ENCODE results near the gene ORAI3.
A peak's percentile ranks its signal among the peaks of the same experiment; 100 is the strongest.

The ORAI3 gene
- 8.1 to 9.2 reads per million in 2 donors for total RNA-seq

DNA sequence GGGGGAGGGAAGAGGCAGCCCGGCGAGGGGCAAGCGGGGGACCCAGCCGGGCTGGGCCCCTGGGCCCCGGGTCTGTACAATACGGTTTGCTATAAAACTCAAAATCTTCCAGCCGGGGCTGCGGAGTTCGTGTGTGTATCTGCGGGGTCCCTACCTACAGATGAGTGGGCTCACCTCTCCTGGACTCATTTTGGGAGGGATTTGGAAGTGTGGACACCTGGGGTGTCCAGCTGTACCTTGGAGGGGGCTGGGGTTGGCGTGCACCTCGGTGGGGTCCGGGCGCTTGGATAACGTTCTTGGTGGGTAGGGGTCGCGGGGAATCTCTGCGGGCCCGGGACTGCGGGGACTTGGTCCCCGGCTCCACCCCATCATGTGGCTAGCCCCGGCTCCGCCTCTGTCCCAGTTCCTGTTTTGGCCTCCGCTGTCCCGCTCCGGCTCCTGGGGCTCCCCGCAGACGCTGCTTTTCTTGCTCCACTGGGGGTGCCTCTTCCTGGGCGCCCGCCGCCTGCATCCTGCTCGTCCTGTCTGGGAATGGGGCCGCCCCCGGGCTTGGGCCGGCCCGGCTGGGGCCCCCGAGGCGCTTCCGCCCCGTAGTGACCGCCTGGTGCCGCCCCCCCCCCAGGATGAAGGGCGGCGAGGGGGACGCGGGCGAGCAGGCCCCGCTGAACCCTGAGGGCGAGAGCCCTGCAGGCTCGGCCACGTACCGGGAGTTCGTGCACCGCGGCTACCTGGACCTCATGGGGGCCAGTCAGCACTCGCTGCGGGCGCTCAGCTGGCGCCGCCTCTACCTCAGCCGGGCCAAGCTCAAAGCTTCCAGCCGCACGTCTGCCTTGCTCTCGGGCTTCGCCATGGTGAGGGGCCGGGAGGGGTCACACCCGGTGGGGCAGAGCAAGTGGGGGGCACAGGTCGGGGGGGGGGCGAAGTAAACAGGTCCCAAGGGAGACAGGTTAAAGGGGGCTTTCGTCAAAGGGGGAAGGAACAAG lies at the start of gene ORAI3:
TSS of gene ORAI3 (plus strand) at position 402 of the 983 bp plus-strand sequence. CDS start at position 624, 222 bp downstream.
- DNase-seq, result no peak

DNA sequence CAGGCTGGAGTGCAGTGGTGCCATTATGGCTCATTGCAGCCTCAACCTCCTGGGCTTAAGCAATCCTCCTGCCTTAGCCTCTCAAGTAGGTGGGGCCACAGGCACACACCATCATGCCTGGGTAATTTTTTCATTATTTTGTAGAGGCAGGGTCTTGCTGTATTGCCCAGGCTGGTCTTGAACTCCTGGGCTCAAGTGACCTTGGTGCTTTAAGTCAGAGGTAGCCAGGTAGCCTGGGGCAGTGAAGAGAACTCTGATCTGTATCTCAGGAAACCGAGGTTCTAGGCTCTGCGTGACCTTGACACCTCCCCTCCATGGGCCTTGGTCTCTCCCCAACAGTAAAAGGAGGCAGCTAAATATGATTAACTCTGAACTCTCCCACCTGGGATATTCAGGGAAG lies 49.1 kb upstream of the ORAI3 start:
- no peak for DNase-seq

DNA sequence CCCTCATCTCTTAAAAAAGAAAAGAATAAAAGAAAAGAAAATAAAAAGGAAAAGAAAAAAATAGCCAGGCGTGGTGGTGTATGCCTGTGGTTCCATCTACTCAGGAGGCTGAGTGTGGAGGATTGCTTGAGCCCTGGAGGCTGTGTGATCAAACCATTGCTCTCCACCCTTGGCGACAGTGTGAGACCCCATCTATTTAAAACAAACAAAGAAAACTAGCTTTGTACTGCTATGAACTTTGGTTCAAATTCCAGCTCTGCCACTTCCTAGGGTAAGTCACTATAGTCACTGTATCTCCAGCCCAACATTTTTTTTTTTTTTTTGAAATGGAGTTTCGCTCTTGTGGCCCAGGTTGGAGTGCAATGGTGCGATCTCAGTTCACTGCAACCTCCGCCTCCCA lies 48.3 kb upstream of the ORAI3 start:
- no peak for DNase-seq

DNA sequence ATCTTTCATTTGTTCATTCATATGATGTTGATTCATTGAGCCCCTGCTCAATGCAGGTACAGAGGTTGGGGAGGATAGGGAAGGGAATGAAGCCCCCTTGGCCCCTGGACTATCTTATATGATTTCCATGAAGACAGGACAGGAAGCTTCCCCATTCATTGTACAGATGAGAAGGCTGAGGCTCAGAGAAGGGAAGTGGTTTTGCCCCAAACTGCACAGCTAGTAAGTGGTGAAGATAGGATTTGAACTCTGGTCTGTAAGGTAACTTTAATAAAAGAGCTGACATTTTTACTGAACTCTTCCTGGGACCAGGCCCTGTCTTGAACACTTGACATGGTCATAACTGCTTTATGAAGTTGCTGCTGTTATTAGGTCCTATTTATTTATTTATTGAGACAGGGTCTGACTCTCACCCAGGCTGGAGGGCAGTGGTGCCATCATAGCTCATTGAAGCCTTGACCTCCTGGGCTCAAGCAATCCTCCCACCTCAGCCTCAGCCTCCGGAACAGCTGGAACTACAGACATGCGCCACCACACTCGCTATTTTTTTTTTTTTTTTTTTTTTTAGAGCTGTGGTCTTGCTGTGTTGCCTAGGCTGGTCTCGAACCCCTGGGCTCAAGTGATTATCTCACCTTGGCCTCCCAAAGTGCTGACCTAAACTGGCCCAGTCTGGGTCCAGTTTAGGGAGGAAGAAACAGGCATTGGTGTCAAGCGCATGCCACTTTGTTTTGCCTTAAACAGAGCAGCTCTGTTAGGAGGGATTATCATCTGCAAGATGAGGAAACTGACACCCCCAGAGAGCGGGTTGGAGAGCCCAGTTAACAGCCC lies 47.5 kb upstream of the ORAI3 start:
- no peak for DNase-seq

DNA sequence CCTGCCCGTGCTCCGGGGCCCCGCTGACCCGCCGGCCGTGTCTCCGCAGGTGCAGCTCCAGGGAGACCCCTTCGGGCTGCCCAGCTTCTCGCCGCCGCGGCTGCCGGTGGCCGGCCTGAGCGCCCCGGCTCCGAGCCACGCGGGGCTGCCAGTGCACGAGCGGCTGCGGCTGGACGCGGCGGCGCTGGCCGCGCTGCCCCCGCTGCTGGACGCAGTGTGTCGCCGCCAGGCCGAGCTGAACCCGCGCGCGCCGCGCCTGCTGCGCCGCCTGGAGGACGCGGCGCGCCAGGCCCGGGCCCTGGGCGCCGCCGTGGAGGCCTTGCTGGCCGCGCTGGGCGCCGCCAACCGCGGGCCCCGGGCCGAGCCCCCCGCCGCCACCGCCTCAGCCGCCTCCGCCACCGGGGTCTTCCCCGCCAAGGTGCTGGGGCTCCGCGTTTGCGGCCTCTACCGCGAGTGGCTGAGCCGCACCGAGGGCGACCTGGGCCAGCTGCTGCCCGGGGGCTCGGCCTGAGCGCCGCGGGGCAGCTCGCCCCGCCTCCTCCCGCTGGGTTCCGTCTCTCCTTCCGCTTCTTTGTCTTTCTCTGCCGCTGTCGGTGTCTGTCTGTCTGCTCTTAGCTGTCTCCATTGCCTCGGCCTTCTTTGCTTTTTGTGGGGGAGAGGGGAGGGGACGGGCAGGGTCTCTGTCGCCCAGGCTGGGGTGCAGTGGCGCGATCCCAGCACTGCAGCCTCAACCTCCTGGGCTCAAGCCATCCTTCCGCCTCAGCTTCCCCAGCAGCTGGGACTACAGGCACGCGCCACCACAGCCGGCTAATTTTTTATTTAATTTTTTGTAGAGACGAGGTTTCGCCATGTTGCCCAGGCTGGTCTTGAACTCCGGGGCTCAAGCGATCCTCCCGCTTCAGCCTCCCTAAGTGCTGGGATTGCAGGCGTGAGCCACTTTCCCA lies 46.6 kb upstream of the ORAI3 start:
- peak; percentile 52 for DNase-seq

DNA sequence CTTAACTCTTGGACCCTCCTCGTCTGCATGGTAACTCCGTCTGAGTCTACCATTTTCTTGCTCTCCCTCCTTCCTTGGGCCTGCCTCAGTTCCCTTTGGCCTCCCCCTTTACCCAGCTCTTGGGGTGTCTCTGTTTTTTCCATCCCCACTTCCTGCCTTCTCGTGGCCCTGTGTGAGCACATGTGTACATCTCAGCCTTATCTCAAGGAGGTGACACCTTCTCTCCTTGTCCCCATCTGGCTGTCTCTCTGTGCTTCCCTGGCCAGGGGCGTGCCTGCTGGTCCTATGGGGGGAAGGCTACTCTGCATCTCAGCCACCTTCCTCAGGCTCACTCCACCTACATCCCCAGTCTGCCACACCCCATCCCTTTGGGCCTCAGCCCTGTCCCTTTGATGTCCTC lies 45.9 kb upstream of the ORAI3 start:
- no peak for DNase-seq

DNA sequence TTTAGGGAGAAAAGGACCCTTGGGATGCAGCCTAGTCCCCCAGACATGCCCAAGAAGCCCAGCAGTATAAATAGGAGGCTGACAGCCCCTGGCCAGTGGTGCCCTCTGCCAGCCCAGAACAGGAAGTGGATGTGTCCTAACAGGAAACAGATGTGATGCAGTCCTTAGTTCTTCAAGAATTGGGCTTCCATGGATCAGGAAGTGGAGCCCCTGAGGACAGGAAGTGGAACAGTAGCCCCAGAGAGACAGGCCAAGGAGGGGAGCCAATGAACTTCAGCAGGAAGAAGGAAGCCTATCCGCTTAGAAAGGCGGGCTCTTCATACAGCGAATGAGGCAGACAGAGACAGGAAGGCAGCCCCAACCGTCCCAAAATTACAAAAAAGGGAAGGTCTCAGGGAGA lies 45.3 kb upstream of the ORAI3 start:
- no peak for DNase-seq

DNA sequence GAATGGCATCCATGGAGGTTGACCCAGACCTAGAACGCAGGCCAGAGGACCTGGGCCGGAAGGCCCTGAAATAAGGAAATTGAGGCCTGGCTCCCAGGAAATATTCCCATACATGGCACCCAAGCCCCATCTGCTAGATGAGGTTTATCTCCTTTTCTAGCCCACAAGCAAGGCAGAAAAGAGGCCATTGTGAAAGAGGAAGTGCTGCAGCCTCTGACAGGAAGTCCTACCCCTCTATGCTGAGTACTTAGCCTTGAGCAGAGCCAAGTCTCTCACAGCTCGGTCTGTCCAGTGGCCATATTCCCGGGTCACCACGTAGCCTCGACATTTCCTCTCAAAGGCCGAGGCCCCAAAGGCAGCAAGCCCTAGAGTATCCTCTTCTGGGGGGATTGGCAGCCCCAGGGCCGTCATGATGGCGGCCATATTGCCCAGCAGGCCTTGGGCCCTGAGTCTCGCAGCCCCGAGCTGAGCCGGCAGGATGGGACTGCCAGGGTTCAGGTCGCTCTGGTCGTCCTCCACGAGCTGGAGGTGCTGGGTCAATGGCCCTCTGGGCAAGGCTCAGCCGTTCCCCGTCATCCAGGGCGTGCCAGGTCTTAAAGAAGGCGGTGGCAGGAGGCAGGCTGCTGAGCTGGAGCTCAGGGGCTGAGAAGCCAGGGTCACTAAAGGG lies 44.6 kb upstream of the ORAI3 start:
- no peak for DNase-seq

DNA sequence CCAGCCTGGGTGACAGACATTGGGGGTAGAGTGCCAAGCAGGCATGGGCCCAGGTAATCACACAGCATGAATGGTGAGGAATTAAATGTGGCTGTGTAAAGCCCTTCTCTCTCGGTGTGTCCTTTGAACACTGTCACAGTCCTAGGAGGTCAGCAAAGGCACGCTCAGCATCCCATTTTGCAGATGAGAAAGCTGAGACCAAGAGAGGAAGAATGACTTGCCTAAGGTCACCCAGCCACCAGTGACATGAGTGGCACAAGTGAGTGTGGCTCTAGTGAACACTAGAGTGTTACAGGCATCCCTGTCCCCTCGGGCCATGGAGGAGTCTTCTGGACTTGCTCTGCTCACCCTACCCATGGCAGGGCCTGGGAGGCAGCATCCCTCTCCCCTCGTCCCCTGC lies 41.8 kb upstream of the ORAI3 start:
- no peak for DNase-seq

DNA sequence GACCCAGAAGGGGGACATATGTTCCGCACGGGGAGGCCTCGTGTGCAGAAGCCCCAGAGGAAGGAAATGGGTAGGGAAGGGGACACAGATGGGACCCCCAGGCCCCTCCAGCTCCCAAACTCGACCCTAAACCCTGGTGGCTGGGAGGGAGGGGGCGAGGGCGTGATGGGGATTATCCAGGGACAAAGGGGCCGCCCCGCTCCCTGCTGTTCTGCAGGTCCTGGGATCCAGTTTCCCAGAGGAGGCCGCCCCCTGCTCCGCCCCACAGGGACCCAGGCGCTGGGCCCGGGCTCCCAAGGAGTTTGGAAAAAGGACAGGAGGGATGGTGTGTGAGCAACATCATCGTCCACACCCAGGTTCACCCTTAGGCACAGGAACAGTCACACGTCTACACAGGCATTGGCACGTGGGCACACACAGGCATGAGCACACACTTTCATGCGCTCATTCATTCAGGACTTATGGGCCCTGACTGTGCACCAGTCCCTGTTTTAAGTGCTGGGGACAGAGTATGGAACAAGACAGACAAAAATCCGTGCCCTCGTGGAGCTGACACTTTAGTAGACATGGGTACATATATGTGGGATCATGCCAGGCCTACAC lies 38.3 kb upstream of the ORAI3 start:
- no peak for DNase-seq

DNA sequence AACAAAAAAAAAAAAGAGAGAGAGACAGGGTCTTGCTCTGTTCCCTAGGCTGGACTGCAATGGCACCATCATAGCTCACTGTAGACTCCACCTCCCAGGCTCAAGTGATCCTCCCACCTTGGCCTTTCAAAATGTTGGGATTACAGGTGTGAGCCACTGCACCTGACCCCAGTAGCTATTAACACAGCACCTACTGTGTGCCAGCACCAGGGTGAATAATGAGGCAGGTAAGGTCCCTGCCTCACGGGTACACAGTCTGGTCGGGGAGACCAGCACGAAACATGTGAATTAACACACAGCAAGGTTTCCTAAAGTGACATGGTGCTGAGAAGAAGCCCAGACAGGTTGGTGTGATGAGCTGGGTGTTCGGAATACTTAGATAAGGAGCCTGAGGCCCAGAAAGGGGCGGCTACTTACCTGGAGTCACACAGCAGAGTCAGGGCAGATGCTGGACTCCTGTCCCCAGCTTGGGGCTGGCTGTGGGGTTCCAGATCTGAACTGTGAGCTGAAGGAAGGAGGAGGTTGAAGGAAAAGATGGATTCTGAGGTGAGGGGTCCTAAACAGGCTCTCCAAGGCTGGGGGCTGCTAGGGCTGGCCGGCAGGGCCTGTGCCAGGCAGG lies 36.0 kb upstream of the ORAI3 start:
- no peak for DNase-seq

DNA sequence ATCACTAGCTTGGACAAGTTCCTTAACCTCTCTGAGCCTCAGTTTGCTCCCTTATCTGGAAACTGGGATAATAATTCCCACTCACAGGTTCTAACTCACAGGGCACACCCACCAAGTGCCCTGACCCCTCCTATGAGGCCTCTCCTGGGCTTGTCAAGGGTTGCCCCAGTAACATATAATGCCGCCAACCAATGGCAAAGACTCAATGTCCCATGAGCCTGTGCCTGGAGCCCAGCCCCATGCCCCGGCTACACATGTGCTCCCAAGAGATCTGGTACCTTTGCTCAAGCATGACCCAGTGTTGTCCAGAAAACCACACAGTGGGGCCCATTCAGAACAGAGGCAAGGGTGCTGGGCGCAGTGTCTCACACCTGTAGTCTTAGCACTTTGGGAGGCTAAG lies 34.0 kb upstream of the ORAI3 start:
- DNase-seq, result no peak

DNA sequence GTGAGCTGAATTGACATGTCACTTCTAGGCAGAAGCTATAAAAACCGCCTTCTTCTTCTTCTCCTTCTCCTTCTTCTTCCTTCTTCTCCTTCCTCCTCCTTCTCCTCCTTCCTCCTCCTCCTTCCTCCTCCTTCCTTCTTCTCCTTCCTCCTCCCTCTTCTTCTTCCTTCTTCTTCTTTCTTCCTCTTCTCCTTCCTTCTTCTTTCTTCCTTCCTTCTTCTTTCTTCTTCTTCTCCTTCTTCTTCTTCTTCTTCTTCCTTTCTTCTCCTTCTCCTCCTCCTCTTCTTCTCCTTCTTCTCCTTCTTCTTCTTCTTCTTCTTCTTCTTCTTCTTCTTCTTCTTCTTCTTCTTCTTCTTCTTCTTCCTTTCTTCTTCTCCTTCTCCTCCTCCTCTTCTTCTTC lies 30.3 kb upstream of the ORAI3 start:
- DNase-seq, result no peak

DNA sequence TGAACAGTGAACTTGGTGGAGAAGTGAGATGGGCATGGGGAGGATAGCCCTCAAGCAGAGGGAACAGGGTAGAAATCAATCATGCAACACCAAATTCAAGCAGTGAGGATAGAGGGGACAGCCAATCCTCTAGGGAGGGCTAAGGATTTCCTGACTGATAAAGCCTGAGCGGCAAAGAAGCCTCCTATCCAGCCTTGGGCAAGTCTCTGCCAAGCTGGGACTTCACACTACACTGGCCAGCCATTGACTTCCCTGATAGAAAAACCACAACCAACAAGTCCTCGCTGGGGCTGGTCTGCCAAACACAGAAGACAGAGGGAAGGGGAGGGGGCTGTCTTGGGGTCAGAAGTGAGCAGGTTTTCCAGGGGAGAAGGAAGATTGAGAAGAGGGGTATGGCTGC lies 28.0 kb upstream of the ORAI3 start:
- no peak for DNase-seq

DNA sequence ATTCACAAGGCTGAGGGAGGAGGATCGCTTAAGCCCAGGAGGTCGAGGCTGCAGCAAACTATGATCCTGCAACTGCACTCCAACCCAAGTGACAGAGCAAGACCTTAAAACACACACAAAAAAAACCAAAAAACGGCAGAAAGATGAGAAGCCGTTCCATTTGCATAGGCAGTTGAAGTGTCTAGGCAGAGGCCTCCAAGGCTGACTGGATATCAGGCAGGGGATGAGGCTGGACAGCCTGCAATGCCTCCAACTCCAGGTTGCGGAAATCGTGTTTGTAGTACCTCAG lies 27.5 kb upstream of the ORAI3 start:
- DNase-seq, result no peak

DNA sequence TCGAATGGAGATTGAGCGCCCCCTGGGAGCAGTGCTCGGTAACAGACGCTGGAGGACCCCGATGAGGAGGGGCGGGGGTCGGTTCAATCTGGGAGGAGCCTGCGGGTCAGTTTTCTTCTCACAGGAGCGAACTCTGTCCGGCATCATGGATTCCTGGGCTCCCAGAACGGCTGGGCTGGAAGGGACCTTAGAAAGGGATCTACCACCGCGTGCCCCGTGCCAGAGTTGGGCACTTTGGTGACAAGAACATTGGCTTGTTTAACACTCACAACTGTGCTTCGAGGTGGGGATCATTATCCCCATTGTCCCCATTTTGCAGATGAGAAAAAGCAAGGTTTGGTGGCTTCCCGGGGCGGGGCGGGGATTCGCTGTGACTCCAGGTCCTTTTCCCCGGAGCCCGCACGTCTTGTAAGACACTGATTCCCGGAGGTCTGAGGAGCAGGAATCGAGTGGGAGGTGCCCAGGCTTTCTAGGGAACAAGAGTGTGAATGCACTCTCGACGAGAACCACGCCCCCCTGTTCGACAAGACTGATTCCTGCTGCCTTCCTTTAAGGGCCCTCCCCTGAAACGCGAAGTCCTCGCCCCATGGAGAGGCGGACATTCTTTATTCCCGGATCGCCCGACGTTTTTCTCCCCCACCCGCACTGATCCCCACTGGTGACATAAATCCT lies 27.0 kb upstream of the ORAI3 start:
- DNase-seq, result peak; percentile 35

DNA sequence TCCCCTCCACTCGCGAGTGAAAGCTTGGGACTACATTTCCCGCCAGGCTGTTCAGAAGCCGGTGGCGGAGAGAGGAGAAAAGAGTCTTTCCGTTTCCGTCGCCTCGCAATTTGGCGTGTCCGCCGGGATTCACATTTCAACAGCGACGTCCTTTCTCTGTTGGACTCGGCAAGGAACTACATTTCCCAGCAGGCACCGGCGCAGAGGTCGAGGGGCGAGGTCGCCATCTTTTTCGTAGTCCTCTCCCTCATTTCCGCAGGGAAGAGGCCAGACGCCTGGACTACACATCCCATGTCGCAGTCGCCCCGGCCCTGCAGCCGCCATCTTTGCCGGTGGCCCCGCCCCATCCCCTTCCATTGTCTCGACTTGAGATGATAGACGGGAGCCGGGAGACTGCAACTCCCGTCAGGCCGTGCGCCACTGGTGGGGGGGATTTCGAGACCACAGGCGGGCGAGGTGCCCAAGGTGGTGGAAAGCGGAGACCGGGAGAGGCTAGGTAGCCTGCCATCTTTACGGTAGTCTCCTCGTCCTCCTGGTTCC lies 26.4 kb upstream of the ORAI3 start:
- DNase-seq, result peak; percentile 98

DNA sequence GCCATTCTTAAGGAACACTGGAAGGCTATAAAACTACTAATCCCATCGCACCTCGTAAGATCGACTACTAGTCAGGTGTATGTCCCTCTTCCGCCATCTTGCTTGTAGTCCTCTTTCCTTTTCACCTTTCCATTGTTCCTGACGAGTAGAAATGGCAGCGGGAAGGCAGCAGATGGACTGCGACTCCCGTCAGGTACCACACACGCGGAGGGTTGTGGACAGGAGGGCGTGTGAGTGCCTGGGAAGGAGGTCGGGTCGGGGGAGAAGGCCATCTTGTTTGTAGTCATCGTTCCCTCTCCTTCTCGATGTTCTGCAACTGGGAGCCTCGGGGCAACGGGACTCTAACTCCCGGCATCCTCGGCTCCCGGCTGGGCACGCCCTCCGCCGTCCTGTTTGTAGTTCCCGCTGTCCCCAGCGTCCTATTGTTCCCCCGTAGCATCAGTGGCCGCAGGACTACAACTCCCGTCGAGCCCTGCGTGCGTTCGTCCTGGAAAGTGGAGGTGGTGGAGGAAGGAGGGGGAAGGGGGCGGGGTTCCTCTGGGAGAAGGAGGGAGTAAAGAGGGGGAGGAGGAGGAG lies 25.8 kb upstream of the ORAI3 start:
- peak; percentile 88 for DNase-seq

DNA sequence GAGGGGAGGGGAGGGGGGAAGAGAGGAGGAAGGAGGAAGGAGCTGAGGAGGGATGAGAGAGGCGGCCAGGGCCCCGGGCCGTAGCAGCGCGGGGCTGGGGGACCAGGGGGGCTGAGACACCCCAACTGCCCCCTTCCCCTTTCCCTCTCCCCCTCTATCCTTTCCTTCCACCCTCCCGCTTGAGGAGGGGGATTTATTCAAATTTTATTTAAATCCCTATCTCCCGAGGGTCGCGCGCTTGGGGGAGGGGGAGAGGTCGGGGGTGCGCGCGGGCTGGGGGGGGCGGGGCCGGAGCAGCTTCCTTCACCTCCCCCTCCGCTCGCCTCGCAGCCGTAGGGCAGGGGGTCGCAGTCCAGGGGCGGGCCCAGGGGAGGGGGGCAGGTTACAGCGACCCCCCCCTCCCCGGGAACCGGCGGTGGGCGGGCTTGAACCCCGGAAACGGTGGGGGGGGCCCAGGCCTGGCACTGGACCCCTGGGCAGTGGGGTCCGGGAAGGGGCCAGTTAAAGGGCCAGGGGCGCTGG lies 25.3 kb upstream of the ORAI3 start, which contains the start of gene FBXL19:
TSS of gene FBXL19 (plus strand) at position 19 of the 522 bp plus-strand sequence. CDS start 2,183 bp downstream, outside the sequence.
- DNase-seq, result no peak

Measured in activated gamma-delta T cell (primary cell).